ENCODE results near the gene ERC1. TPM values are rescaled to one million over a fixed set of nuclear protein-coding genes. Genes with fewer than 3 reads are reported as not detected.
A peak's percentile ranks its signal among the peaks of the same experiment; 100 is the strongest.

The ERC1 gene
- total RNA-seq, 2 donors from 2014 or later, result 26.9 to 41.9 TPM

- Histone ChIP-seq H3K9me3 (no peaks in the 10 kb centered on the region), H3K36me3 (no peaks in the 10 kb centered on the region), H3K4me3 (no peak overlapping the region), H3K27me3 (no peaks in the 10 kb centered on the region), H3K4me1 (peaks cover 14% of the 10 kb centered on the region), H3K27ac (peak overlapping the region; percentile 20), H3K9ac (ENCODE audit: low read depth in 2 of 2, low read length in 2 of 2) (no peak overlapping the region)
- DNase-seq, result no peak
- intact Hi-C loops (cut with DNase I), result no loop called here
- TF ChIP-seq CTCF (IDR thresholded peaks at IDR 0.05), result no peak
These were observed 483.6 kb downstream of the ERC1 start for GRCh38 chr12:1474574-1475153.

- no peak for DNase-seq
- Histone ChIP-seq H3K4me3 (no peak overlapping the region), H3K4me1 (no peaks in the 10 kb centered on the region), H3K9ac (ENCODE audit: low read depth in 2 of 2, low read length in 2 of 2) (no peak overlapping the region), H3K9me3 (no peaks in the 10 kb centered on the region), H3K27ac (no peak overlapping the region), H3K36me3 (no peaks in the 10 kb centered on the region), H3K27me3 (no peaks in the 10 kb centered on the region)
- intact Hi-C loops (cut with DNase I), result no loop called here
- TF ChIP-seq CTCF (IDR thresholded peaks at IDR 0.05), result no peak
These were observed 488.6 kb downstream of the ERC1 start for GRCh38 chr12:1479645-1480044.

- no peaks in the 10 kb centered on the region for H3K9me3 ChIP-seq
- no peak for DNase-seq
- no peak overlapping the region for H3K9ac ChIP-seq (ENCODE audit: low read depth in 2 of 2, low read length in 2 of 2)
- intact Hi-C loops (cut with DNase I), result no loop called here
- no peaks in the 10 kb centered on the region for H3K27me3 ChIP-seq
- H3K4me1 ChIP-seq, result no peaks in the 10 kb centered on the region
- H3K36me3 ChIP-seq, result no peaks in the 10 kb centered on the region
- no peak overlapping the region for H3K27ac ChIP-seq
- no peak for TF ChIP-seq CTCF (IDR thresholded peaks at IDR 0.05)
- H3K4me3 ChIP-seq, result no peak overlapping the region
These were observed 490.3 kb downstream of the ERC1 start for GRCh38 chr12:1481326-1481725.

- Histone ChIP-seq H3K27ac (no peak overlapping the region), H3K4me1 (no peaks in the 10 kb centered on the region), H3K9me3 (no peaks in the 10 kb centered on the region), H3K36me3 (no peaks in the 10 kb centered on the region), H3K27me3 (no peaks in the 10 kb centered on the region), H3K4me3 (no peak overlapping the region), H3K9ac (ENCODE audit: low read depth in 2 of 2, low read length in 2 of 2) (no peak overlapping the region)
- no peak for DNase-seq
- intact Hi-C loops (cut with DNase I), result no loop called here
- no peak for TF ChIP-seq CTCF (IDR thresholded peaks at IDR 0.05)
These were observed 490.9 kb downstream of the ERC1 start for GRCh38 chr12:1481906-1482305.

GRCh38 chr12:1488908-1489381 lies 497.9 kb downstream of the ERC1 start:
- H3K9me3 ChIP-seq, result no peaks in the 10 kb centered on the region
- H3K27ac ChIP-seq, result no peak overlapping the region
- no peak for DNase-seq
- H3K4me1 ChIP-seq, result no peaks in the 10 kb centered on the region
- no peak overlapping the region for H3K9ac ChIP-seq (ENCODE audit: low read depth in 2 of 2, low read length in 2 of 2)
- TF ChIP-seq CTCF (IDR thresholded peaks at IDR 0.05), result no peak
- intact Hi-C loops (cut with DNase I), result no loop called here
- H3K36me3 ChIP-seq, result no peaks in the 10 kb centered on the region
- no peaks in the 10 kb centered on the region for H3K27me3 ChIP-seq
- no peak overlapping the region for H3K4me3 ChIP-seq

Data from colonic mucosa (tissue), 4 donors.